Cardiac atrium fibroblast (primary cell): ENCODE measurements around the gene AP5B1. TPM values are rescaled to one million over a fixed set of nuclear protein-coding genes. Genes with fewer than 3 reads are reported as not detected.

Experiments
- total RNA-seq: library from RNA; depleted of rRNA; stranded (reverse); fragments of >200 nt; gene quantifications from 2 replicates; pipeline ENCODE4 v1.2.3, GENCODE V29; 2015

AP5B1 gene
- total RNA-seq: 11.2 and 14.4 TPM in 2 replicates

GRCh38 chr11:65780770-65781151 lies at the start of gene AP5B1:
TSS of gene AP5B1 (minus strand) at chr11:65780976. CDS start at chr11:65780591, 385 bp downstream.

GRCh38 chr11:65786786-65787636 lies 6.2 kb upstream of the AP5B1 start, which contains the start of gene OVOL1:
TSS of gene OVOL1 (plus strand) at chr11:65787063. CDS start at chr11:65787374, 311 bp downstream.

Other genes starting within 250 kb of the AP5B1 start
- gene LTBP3, start 222.6 kb downstream of the AP5B1 start, total RNA-seq: 70.6 and 101 TPM in 2 replicates
- gene ZNRD2, start 210.5 kb downstream of the AP5B1 start, total RNA-seq: 20.9 and 53.0 TPM in 2 replicates
- gene FAM89B, start 208.4 kb downstream of the AP5B1 start, total RNA-seq: 19.0 and 23.7 TPM in 2 replicates
- gene EHBP1L1, start 204.9 kb downstream of the AP5B1 start, total RNA-seq: 38.6 and 80.3 TPM in 2 replicates
- not detected in 2 replicates for gene KCNK7, start 185.2 kb downstream of the AP5B1 start, total RNA-seq
- gene MAP3K11, start 166.8 kb downstream of the AP5B1 start, total RNA-seq: 38.1 and 39.9 TPM in 2 replicates
- 27.1 and 30.1 TPM in 2 replicates for gene PCNX3, start 165.2 kb downstream of the AP5B1 start, total RNA-seq
- gene SIPA1, start 142.9 kb downstream of the AP5B1 start, total RNA-seq: 8.3 and 10.7 TPM in 2 replicates
- 50.2 and 56.4 TPM in 2 replicates for gene RELA, start 118.1 kb downstream of the AP5B1 start, total RNA-seq
- 23.8 and 33.6 TPM in 2 replicates for gene KAT5, start 68.7 kb downstream of the AP5B1 start, total RNA-seq
- gene RNASEH2C, start 60.2 kb downstream of the AP5B1 start, total RNA-seq: 55.7 and 59.4 TPM in 2 replicates
- not detected in 2 replicates for gene OVOL1, start 6.1 kb upstream of the AP5B1 start, total RNA-seq
- 0.32 and 1.3 TPM in 2 replicates for gene SNX32, start 53.0 kb upstream of the AP5B1 start, total RNA-seq
- gene CFL1, start 77.2 kb upstream of the AP5B1 start, total RNA-seq: 1,265 and 1,321 TPM in 2 replicates
- 32.7 and 38.1 TPM in 2 replicates for gene MUS81, start 79.5 kb upstream of the AP5B1 start, total RNA-seq
- 199 and 280 TPM in 2 replicates for gene EFEMP2, start 91.8 kb upstream of the AP5B1 start, total RNA-seq
- gene CTSW, start 98.9 kb upstream of the AP5B1 start, total RNA-seq: not detected in 2 replicates
- 101 and 125 TPM in 2 replicates for gene FIBP, start 107.5 kb upstream of the AP5B1 start, total RNA-seq
- gene CCDC85B, start 109.7 kb upstream of the AP5B1 start, total RNA-seq: 75.8 and 91.2 TPM in 2 replicates
- 33.4 and 37.7 TPM in 2 replicates for gene FOSL1, start 119.4 kb upstream of the AP5B1 start, total RNA-seq
- 12.3 and 14.6 TPM in 2 replicates for gene C11orf68, start 138.1 kb upstream of the AP5B1 start, total RNA-seq
- gene DRAP1, start 138.4 kb upstream of the AP5B1 start, total RNA-seq: 122 and 141 TPM in 2 replicates
- not detected in 2 replicates for gene TSGA10IP, start 164.5 kb upstream of the AP5B1 start, total RNA-seq
- gene SART1, start 180.8 kb upstream of the AP5B1 start, total RNA-seq: 23.3 and 25.5 TPM in 2 replicates
- gene EIF1AD, start 221.2 kb upstream of the AP5B1 start, total RNA-seq: 24.9 and 36.8 TPM in 2 replicates
- gene BANF1, start 221.5 kb upstream of the AP5B1 start, total RNA-seq: 48.0 and 54.7 TPM in 2 replicates
- gene CST6, start 231.0 kb upstream of the AP5B1 start, total RNA-seq: 0.32 TPM in 1 of 2 replicates, not detected in the other
- not detected in 2 replicates for gene CATSPER1, start 245.5 kb upstream of the AP5B1 start, total RNA-seq